SK-N-MC (cell line): ENCODE measurements around the gene ANXA6.

ENCODE experiments used
- DNase-seq: peaks from one replicate; pipeline ENCODE4 v3.0.0-alpha.2; 2011; ENCODE audit warnings: low read depth, low spot score
- H3K27ac ChIP-seq: fragments of 200-600 bp; sonication (generic); 2 replicates; pipeline ENCODE4 v1.5.1; 2016; ENCODE audit warnings: mixed run types
- H3K36me3 ChIP-seq: fragments of 200-600 bp; sonication (generic); 2 replicates; pipeline ENCODE4 v1.6.1; 2017; ENCODE audit warnings: antibody characterized with exemption, low read length, mixed read lengths; ENCODE audit not compliant: insufficient read depth
- H3K4me3 ChIP-seq: fragments of 200-600 bp; sonication (generic); 2 replicates; pipeline ENCODE4 v1.5.1; 2016
- H3K9ac ChIP-seq: fragments of 200-600 bp; sonication (generic); 2 replicates; pipeline ENCODE4 v1.8.0; 2017; ENCODE audit warnings: mixed run types, mixed read lengths; ENCODE audit not compliant: insufficient read length
- H3K9me3 ChIP-seq: fragments of 200-600 bp; sonication (generic); 2 replicates; pipeline ENCODE4 v1.6.1; 2017; ENCODE audit warnings: low read depth, mild to moderate bottlenecking, antibody characterized with exemption, low read length, moderate library complexity, mixed read lengths
- EZH2 ChIP-seq: fragments of 200-600 bp; sonication (generic); IDR thresholded peaks from one replicate; pipeline ENCODE4 v1.6.1; 2017; ENCODE audit warnings: antibody characterized with exemption
- FOXP2 ChIP-seq: optimal IDR thresholded peaks from 2 replicates; pipeline ENCODE3; 2011; ENCODE audit warnings: mild to moderate bottlenecking, moderate library complexity; ENCODE audit not compliant: insufficient read depth; ENCODE audit errors: extremely low read length, control extremely low read depth
- POLR2AphosphoS5 ChIP-seq: IDR thresholded peaks from 2 replicates; pipeline ENCODE4 v1.6.1; 2012; ENCODE audit warnings: mild to moderate bottlenecking, low read depth, low read length, borderline replicate concordance

ANXA6 gene

GRCh38 chr5:151121095-151121494 lies 36.5 kb downstream of the ANXA6 start:
- no peak for DNase-seq
- Histone ChIP-seq H3K36me3 (peaks cover 67% of the 10 kb centered on the region), H3K9ac (no peak overlapping the region), H3K27ac (no peak overlapping the region), H3K9me3 (no peaks in the 10 kb centered on the region), H3K4me3 (no peak overlapping the region)
- TF ChIP-seq EZH2 (no peak), POLR2AphosphoS5 (no peak), FOXP2 (no peak)

DNA sequence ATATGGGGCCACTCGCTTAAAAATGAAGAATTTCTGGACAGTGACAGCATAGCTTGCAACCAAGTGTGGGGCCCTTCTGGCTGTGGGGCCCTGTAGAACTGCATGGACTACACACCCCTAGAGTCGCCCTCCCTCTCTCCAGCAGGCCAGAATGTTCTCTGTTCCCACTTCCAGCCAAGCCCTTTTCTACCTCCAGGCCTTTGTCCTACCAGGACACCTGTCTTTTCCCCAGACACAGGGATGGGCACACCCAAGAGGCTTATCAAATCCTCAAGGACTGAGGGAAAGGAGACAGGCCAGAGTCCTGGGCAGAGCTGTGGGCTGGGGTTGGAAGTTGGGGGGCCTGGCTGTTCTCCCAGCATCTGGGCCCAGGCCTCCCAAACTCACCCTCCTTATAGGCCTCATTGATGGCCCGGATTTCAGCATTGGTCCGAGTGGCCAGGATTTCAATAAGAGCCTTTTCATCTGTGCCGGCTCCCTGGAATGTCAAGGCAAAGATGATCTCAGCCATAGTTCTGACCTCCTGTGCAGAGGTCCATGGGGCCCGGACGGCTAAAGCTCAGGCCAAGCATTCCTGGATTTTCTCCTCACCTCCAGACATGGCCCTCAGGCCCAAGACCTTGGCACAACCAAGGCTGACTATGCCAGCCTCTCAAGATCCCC lies 38.5 kb downstream of the ANXA6 start:
- DNase-seq = no peak
- H3K9ac ChIP-seq = no peak overlapping the region

GRCh38 chr5:151115272-151115905 lies 42.2 kb downstream of the ANXA6 start:
- H3K4me3 ChIP-seq = no peak overlapping the region
- no peak for DNase-seq
- TF ChIP-seq EZH2 (no peak), POLR2AphosphoS5 (no peak), FOXP2 (no peak)
- H3K27ac ChIP-seq = no peak overlapping the region
- H3K36me3 ChIP-seq = peaks cover 40% of the 10 kb centered on the region
- H3K9me3 ChIP-seq = no peaks in the 10 kb centered on the region
- no peak overlapping the region for H3K9ac ChIP-seq

More for the DNA sequence above, 38.5 kb downstream of the ANXA6 start:
- Histone ChIP-seq H3K36me3 (peaks cover 55% of the 10 kb centered on the region), H3K4me3 (no peak overlapping the region), H3K27ac (no peak overlapping the region), H3K9me3 (no peaks in the 10 kb centered on the region)
- TF ChIP-seq POLR2AphosphoS5 (no peak), EZH2 (no peak), FOXP2 (no peak)

DNA sequence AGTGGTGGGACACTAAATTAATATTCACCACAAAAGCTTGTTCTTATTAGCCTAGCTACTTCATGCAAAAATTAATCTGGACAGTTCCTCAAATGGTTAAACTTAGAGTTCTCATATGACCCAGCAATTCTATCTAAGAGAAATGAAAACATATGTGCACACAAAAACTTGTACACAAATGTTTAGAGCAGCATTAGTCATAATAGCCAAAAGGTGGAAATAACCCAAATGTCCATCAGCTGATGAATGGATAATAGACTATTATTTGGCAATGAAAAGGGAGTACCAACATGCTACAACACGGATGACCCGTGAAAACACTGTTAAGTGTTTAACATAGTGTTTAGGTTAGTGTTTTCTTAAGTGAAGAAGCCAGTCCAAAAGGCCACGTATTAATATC lies 43.9 kb downstream of the ANXA6 start:
- Histone ChIP-seq H3K9me3 (no peaks in the 10 kb centered on the region), H3K9ac (no peak overlapping the region), H3K4me3 (no peak overlapping the region), H3K36me3 (peaks cover 40% of the 10 kb centered on the region), H3K27ac (no peak overlapping the region)
- no peak for DNase-seq
- TF ChIP-seq EZH2 = no peak
- TF ChIP-seq FOXP2 = no peak
- no peak for TF ChIP-seq POLR2AphosphoS5

- no peak overlapping the region for H3K9ac ChIP-seq
- TF ChIP-seq EZH2 = no peak
- TF ChIP-seq FOXP2 = no peak
- no peak for TF ChIP-seq POLR2AphosphoS5
- no peaks in the 10 kb centered on the region for H3K9me3 ChIP-seq
- no peak for DNase-seq
- H3K27ac ChIP-seq = no peak overlapping the region
- peaks cover 59% of the 10 kb centered on the region for H3K36me3 ChIP-seq
- H3K4me3 ChIP-seq = no peak overlapping the region
These were observed 46.6 kb downstream of the ANXA6 start for GRCh38 chr5:151110992-151111391.

- DNase-seq = no peak
- TF ChIP-seq EZH2 (no peak), FOXP2 (no peak), POLR2AphosphoS5 (no peak)
- Histone ChIP-seq H3K27ac (no peak overlapping the region), H3K9me3 (no peaks in the 10 kb centered on the region), H3K9ac (no peak overlapping the region), H3K4me3 (no peak overlapping the region), H3K36me3 (peaks cover 60% of the 10 kb centered on the region)
These were observed 47.4 kb downstream of the ANXA6 start for GRCh38 chr5:151110122-151110681.

DNA sequence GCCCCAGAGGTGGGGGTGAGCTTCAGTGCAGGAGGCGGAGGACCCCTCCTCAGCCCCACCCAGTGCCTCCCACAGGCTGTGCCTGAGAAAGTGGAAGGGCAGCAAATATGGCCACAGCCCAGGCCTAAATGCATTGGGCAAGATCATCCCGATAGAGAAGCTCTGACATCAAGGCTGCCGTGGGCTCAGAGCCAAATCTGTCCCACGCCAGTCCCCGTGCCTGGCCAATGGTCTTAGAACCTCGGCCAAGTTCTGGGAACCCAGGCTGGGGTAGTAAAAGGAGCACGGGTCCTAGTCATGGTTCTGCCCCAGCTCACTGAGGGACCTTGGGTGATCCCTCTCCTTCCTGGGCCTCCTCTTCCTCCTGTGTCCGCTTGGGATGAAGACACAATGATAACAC lies 49.0 kb downstream of the ANXA6 start:
- Histone ChIP-seq H3K9ac (no peak overlapping the region), H3K36me3 (peaks cover 67% of the 10 kb centered on the region), H3K4me3 (no peak overlapping the region), H3K9me3 (no peaks in the 10 kb centered on the region), H3K27ac (no peak overlapping the region)
- TF ChIP-seq EZH2 (no peak), POLR2AphosphoS5 (no peak), FOXP2 (no peak)
- DNase-seq = no peak

DNA sequence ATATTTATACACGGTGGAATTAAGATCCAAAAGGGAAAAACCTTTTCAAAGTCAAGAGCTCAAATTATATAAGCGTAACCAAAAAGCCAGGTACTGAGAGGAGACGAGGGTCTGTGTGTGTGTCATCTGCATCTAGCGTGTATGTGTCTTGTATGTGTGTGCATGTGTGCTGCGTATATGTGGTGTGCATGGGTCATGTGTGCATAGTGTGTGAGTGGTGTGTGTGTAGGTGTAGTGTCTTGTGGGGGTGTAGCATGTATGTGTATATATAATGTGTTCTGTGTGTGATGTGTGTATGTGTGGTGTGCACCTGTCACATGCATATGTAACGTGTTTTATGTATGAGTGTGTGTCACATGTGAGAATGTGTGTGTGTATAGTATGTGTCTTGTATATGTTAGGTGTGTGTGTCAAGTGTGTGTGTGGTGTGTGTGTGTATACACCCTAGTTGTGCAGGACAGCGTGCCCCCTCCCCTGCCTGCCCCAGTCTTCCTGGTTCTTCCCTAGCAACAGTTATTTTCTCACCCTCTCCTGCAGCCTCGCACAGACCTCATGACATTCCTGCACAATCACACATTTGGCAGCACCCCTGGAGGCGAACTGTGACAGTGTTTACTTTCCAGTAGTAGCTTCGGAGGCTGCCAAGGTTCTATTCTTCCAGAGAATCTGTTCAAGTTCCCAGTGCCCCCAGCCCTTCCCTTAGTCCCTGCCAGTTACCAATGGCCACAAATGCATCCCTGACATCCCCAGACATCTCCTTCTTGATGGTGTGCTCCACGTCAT lies 49.6 kb downstream of the ANXA6 start:
- H3K27ac ChIP-seq = no peak overlapping the region
- TF ChIP-seq POLR2AphosphoS5 (no peak), EZH2 (no peak), FOXP2 (no peak)
- H3K36me3 ChIP-seq = peaks cover 69% of the 10 kb centered on the region
- H3K9ac ChIP-seq = no peak overlapping the region
- H3K4me3 ChIP-seq = no peak overlapping the region
- no peaks in the 10 kb centered on the region for H3K9me3 ChIP-seq
- DNase-seq = no peak
